H1 (cell line): Measurements from ENCODE around the gene IL21R. TPM values are rescaled to one million over a fixed set of nuclear protein-coding genes. Genes with fewer than 3 reads are reported as not detected.

Source experiments
- CTCF ChIA-PET: fragments of 300-600 bp; sonication (Branson Sonifier 250); formaldehyde crosslinking; loops from one replicate; lab custom pipeline; 2021; ENCODE audit not compliant: partially characterized antibody; lab: Charles Lee
- POLR2A ChIA-PET: fragments of 300-600 bp; sonication (Branson Sonifier 250); formaldehyde crosslinking; loops from one replicate; lab custom pipeline; 2021; ENCODE audit warnings: inconsistent platforms; ENCODE audit not compliant: partially characterized antibody; lab: Charles Lee
- DNase-seq, 2 experiments: peaks; one replicate each; pipeline versions ENCODE4 v3.0.0 to v3.0.0-alpha.2; 2010 to 2022; ENCODE audit warnings: low spot score in 2 of 2, low read depth in 1 of 2, mixed read lengths in 1 of 2
- FAIRE-seq: peaks from 2 replicates; lab custom pipeline; 2011; peaks lifted over from hg19 to GRCh38; lab: Jason Lieb, UNC
- H2AFZ ChIP-seq: 2 replicates; pipeline ENCODE4 v1.8.1; 2012; ENCODE audit warnings: low read length, inconsistent platforms
- H2AK5ac ChIP-seq: 2 replicates; pipeline ENCODE4 v1.6.1; 2013; ENCODE audit warnings: low read depth, low read length
- H2BK120ac ChIP-seq: replicated peaks from 2 replicates; pipeline ENCODE3; 2013; ENCODE audit warnings: low read depth, low read length, inconsistent platforms
- H2BK12ac ChIP-seq: 2 replicates; pipeline ENCODE4 v1.6.1; 2013; ENCODE audit warnings: low read depth, low read length
- H2BK15ac ChIP-seq: 2 replicates; pipeline ENCODE4 v1.6.1; 2013; ENCODE audit warnings: low read length
- H2BK20ac ChIP-seq: 2 replicates; pipeline ENCODE4 v1.6.1; 2013; ENCODE audit warnings: low read length
- H2BK5ac ChIP-seq: 2 replicates; pipeline ENCODE4 v1.6.1; 2013; ENCODE audit warnings: low read depth, low read length
- H3K14ac ChIP-seq: 2 replicates; pipeline ENCODE4 v1.6.1; 2013; ENCODE audit warnings: inconsistent platforms; ENCODE audit not compliant: insufficient read length
- H3K18ac ChIP-seq: 2 replicates; pipeline ENCODE4 v1.6.1; 2013; ENCODE audit warnings: low read length; ENCODE audit errors: extremely low read depth
- H3K23ac ChIP-seq: 2 replicates; pipeline ENCODE4 v1.6.1; 2013; ENCODE audit warnings: inconsistent platforms; ENCODE audit not compliant: insufficient read length
- H3K23me2 ChIP-seq: 2 replicates; pipeline ENCODE4 v1.6.1; 2013; ENCODE audit warnings: low read depth, low read length
- H3K27ac ChIP-seq: 2 replicates; pipeline ENCODE4 v1.6.1; 2011; ENCODE audit warnings: low read depth, low read length, inconsistent platforms
- H3K27me3 ChIP-seq, 4 experiments: replicated peaks in 1 of 4; 1 replicate in 1 of 4; 2 replicates in 3 of 4; pipeline versions ENCODE4 v1.6.1 to v1.8.1; 2011 to 2013; ENCODE audit warnings: low read length in 3 of 4, mild to moderate bottlenecking in 3 of 4, inconsistent platforms in 2 of 4, mixed read lengths in 2 of 4, moderate library complexity in 1 of 4; ENCODE audit not compliant: control insufficient read depth in 3 of 4, insufficient read depth in 3 of 4; ENCODE audit errors: extremely low read depth in 1 of 4
- H3K36me3 ChIP-seq, 4 experiments: 2 replicates each; pipeline versions ENCODE4 v1.6.1 to v1.8.1; 2011 to 2013; ENCODE audit warnings: mild to moderate bottlenecking in 4 of 4, low read length in 3 of 4, moderate library complexity in 2 of 4, control low read depth in 1 of 4, inconsistent platforms in 1 of 4; ENCODE audit not compliant: insufficient read depth in 4 of 4, control insufficient read depth in 2 of 4
- H3K4ac ChIP-seq: replicated peaks from 2 replicates; pipeline ENCODE3; 2013; ENCODE audit warnings: low read length, low read depth, mixed read lengths, inconsistent platforms; ENCODE audit not compliant: insufficient read length
- H3K4me1 ChIP-seq, 4 experiments: replicated peaks in 1 of 4; 1 replicate in 1 of 4; 2 replicates in 3 of 4; pipeline versions ENCODE4 v1.6.1 to v1.8.1; 2011 to 2013; ENCODE audit warnings: low read length in 3 of 4, inconsistent platforms in 2 of 4, mixed read lengths in 1 of 4; ENCODE audit not compliant: insufficient read depth in 4 of 4, control insufficient read depth in 3 of 4
- H3K4me2 ChIP-seq, 2 experiments: 2 replicates each; pipeline versions ENCODE4 v1.6.1 to v1.8.1; 2011 to 2013; ENCODE audit warnings: low read depth in 2 of 2, low read length in 2 of 2, control low read depth in 1 of 2, inconsistent platforms in 1 of 2, mild to moderate bottlenecking in 1 of 2; ENCODE audit not compliant: insufficient read depth in 1 of 2
- H3K4me3 ChIP-seq, 4 experiments: fragments of 200-600, 300-600 bp in 1 of 4; sonication (generic), shearing (Covaris generic), sonication (Bioruptor Twin) in 1 of 4; 2 replicates each; pipeline versions ENCODE4 v1.5.1 to v1.8.1; 2011 to 2016; ENCODE audit warnings: low read length in 4 of 4, low read depth in 3 of 4, control low read depth in 2 of 4, inconsistent platforms in 2 of 4, mild to moderate bottlenecking in 2 of 4, mixed read lengths in 1 of 4, moderate library complexity in 1 of 4; ENCODE audit not compliant: insufficient read depth in 2 of 4; ENCODE audit errors: extremely low read depth in 1 of 4
- H3K56ac ChIP-seq: replicated peaks from 2 replicates; pipeline ENCODE3; 2013; ENCODE audit warnings: low read depth, mild to moderate bottlenecking, mixed read lengths, low read length, inconsistent platforms; ENCODE audit not compliant: insufficient read length
- H3K79me1 ChIP-seq: 2 replicates; pipeline ENCODE4 v1.6.1; 2013; ENCODE audit warnings: low read depth, low read length, control low read depth
- H3K79me2 ChIP-seq, 2 experiments: 2 replicates each; pipeline versions ENCODE4 v1.6.1 to v1.8.1; 2012 to 2013; ENCODE audit warnings: low read length in 2 of 2, mild to moderate bottlenecking in 2 of 2, inconsistent platforms in 1 of 2; ENCODE audit not compliant: insufficient read depth in 2 of 2, control insufficient read depth in 1 of 2
- H3K9ac ChIP-seq, 4 experiments: replicated peaks in 1 of 4; 1 replicate in 1 of 4; 2 replicates in 3 of 4; pipeline versions ENCODE4 v1.6.1 to v1.8.1; 2011 to 2013; ENCODE audit warnings: low read depth in 3 of 4, low read length in 3 of 4, control low read depth in 2 of 4, mild to moderate bottlenecking in 2 of 4, moderate library complexity in 2 of 4, inconsistent platforms in 1 of 4; ENCODE audit errors: extremely low read depth in 1 of 4
- H3K9me3 ChIP-seq, 2 experiments: 2 replicates each; pipeline versions ENCODE4 v1.6.1 to v1.8.1; 2012 to 2013; ENCODE audit warnings: mild to moderate bottlenecking in 2 of 2, moderate library complexity in 2 of 2, control low read depth in 1 of 2, inconsistent platforms in 1 of 2, low read depth in 1 of 2, low read length in 1 of 2, mixed read lengths in 1 of 2; ENCODE audit not compliant: insufficient read depth in 2 of 2
- H4K20me1 ChIP-seq, 2 experiments: replicated peaks in 1 of 2; 2 replicates each; pipeline versions ENCODE3 to v1.8.1; 2011 to 2013; ENCODE audit warnings: inconsistent platforms in 2 of 2, low read length in 2 of 2, mild to moderate bottlenecking in 1 of 2; ENCODE audit not compliant: insufficient read depth in 2 of 2, control insufficient read depth in 1 of 2
- H4K5ac ChIP-seq: 2 replicates; pipeline ENCODE4 v1.6.1; 2013; ENCODE audit warnings: low read length, low read depth, mixed read lengths, inconsistent platforms; ENCODE audit not compliant: insufficient read length
- H4K8ac ChIP-seq: 2 replicates; pipeline ENCODE4 v1.8.0; 2013; ENCODE audit warnings: mild to moderate bottlenecking, moderate library complexity, low read length, inconsistent platforms; ENCODE audit not compliant: insufficient read depth; ENCODE audit errors: extremely low read depth
- H4K91ac ChIP-seq: replicated peaks from 2 replicates; pipeline ENCODE3; 2013; ENCODE audit warnings: low read length, mixed read lengths, inconsistent platforms; ENCODE audit not compliant: insufficient read length
- CBX8 ChIP-seq: fragments of 300-800, 300-1000 bp; sonication (generic); IDR thresholded peaks from 2 replicates; pipeline ENCODE4 v1.7.1; 2016; ENCODE audit warnings: low read depth, low read length, borderline replicate concordance
- CTBP2 ChIP-seq: IDR thresholded peaks from 2 replicates; pipeline ENCODE4 v1.7.0; 2011; ENCODE audit warnings: borderline replicate concordance, mild to moderate bottlenecking, moderate library complexity, mixed read lengths, low read length; ENCODE audit not compliant: insufficient read depth, insufficient read length
- E2F6 ChIP-seq: IDR thresholded peaks from 2 replicates; pipeline ENCODE4 v1.6.1; 2012; ENCODE audit warnings: inconsistent platforms
- KDM1A ChIP-seq: fragments of 200-600, 300-600 bp; sonication (generic); IDR thresholded peaks from 2 replicates; pipeline ENCODE4 v1.7.1; 2016; ENCODE audit warnings: mild to moderate bottlenecking, low read length, borderline replicate concordance
- SAP30 ChIP-seq: fragments of 300-600 bp; sonication (generic); IDR thresholded peaks from 2 replicates; pipeline ENCODE4 v1.7.1; 2012; ENCODE audit warnings: low read length, moderate library complexity, mild to moderate bottlenecking, inconsistent platforms; ENCODE audit not compliant: insufficient read depth, insufficient replicate concordance
- SP2 ChIP-seq: IDR thresholded peaks from 2 replicates; pipeline ENCODE4 v1.6.1; 2012; ENCODE audit warnings: mild to moderate bottlenecking, low read length, inconsistent platforms
- TAF1 ChIP-seq: IDR thresholded peaks from 2 replicates; pipeline ENCODE4 v1.6.1; 2011; ENCODE audit warnings: mild to moderate bottlenecking, low read depth, low read length
- WGBS, 2 experiments: shearing (Covaris generic) in 1 of 2; methylation state at CpG; one replicate each; pipeline versions ENCODE4 v1.1.6 to v1.1.7; 2013 to 2015; ENCODE audit warnings: low lambda C conversion rate in 2 of 2, mixed read lengths in 2 of 2, inconsistent platforms in 1 of 2, low coverage in 1 of 2, missing lambda C conversion rate in 1 of 2; ENCODE audit not compliant: insufficient replicate concordance in 2 of 2, insufficient coverage in 1 of 2, insufficient read length in 1 of 2; ENCODE audit errors: extremely low coverage in 1 of 2, missing lambda C conversion rate in 1 of 2; 5-methylcytosine and 5-hydroxymethylcytosine counted together
- polyA plus RNA-seq, 7 experiments: library from polyadenylated mRNA; depleted of rRNA in 3 of 7; stranded (reverse) in 5 of 7; unstranded in 2 of 7; fragments of >200 nt in 5 of 7; fragments of 200-250 nt in 2 of 7; gene quantifications; 1 replicate in 5 of 7; 2 replicates in 1 of 7; 4 replicates in 1 of 7; pipeline versions ENCODE4 v1.2.1 to v1.2.3, GENCODE V29; 2011 to 2013; ENCODE audit warnings: missing spikeins in 2 of 7, mixed read lengths in 2 of 7
- total RNA-seq: library from RNA; stranded (reverse); fragmentation: NEBNext Ultra II Directional; extraction: Animal tissue kit (Norgen Biotek cat#: 25700); gene quantifications from 2 replicates; pipeline ENCODE4 v1.2.1, GENCODE V29; 2021

Gene IL21R
- total and polyA plus RNA-seq, 2 of the 8 experiments (the other 6 are each of a cell fraction or from before 2014, with no cell fraction given) = 0.34 to 0.70 TPM

- Histone ChIP-seq H2BK15ac (no peak overlapping the region), H3K79me2 (no peaks in the 10 kb centered on the region), H3K4me1 (peaks cover 0 to 3% (median 0%) of the 10 kb centered on the region in 4 experiments; a peak in 1 of 7 replicates), H3K4ac (no peak overlapping the region), H2BK12ac (no peak overlapping the region), H3K4me2 (no peak overlapping the region), H3K27me3 (no peaks in the 10 kb centered on the region), H3K4me3 (no peak overlapping the region), H2AFZ (no peak overlapping the region), H3K23ac (no peak overlapping the region), H3K14ac (no peak overlapping the region), H2AK5ac (no peak overlapping the region), H2BK120ac (no peak overlapping the region), H2BK20ac (no peak overlapping the region), H2BK5ac (no peak overlapping the region), H3K27ac (no peak overlapping the region), H3K79me1 (0 out of 2 replicates have a peak, but pooled peaks cover 3% of the 10 kb centered on the region), H3K36me3 (no peaks in the 10 kb centered on the region), H4K5ac (no peak overlapping the region), H4K8ac (no peak overlapping the region), H3K23me2 (peaks cover 3% of the 10 kb centered on the region; the same call in 1 of the 2 replicates), H4K91ac (no peak overlapping the region), H4K20me1 (peaks cover 0 to 2% of the 10 kb centered on the region in 2 experiments), H3K9ac (no peak overlapping the region), H3K18ac (no peak overlapping the region), H3K9me3 (no peaks in the 10 kb centered on the region), H3K56ac (no peak overlapping the region)
- no peak for FAIRE-seq
- ChIA-PET CTCF (interaction anchor here (0.7 to 1.2 kb wide), 4 partner anchors 14 to 66 kb away, joined by 3 to 4 read pairs (median 3); no protein-coding TSS in a partner anchor), POLR2A (no interaction called here)
- WGBS, 2 experiments = 93% methylated on average over 16 of the region's 16 CpGs; no CpG with 5 or more reads in 1 of the 2 experiments
- peak in 1 of 2 experiments; percentile 39 for DNase-seq
- TF ChIP-seq SP2 (no peak), CTBP2 (no peak), KDM1A (peak; percentile 49; the same call in 1 of the 2 replicates), SAP30 (no peak), E2F6 (no peak), CBX8 (no peak), TAF1 (no peak)
These were observed 32.4 kb downstream of the IL21R start for GRCh38 chr16:27434141-27435051.
